Testis (tissue), 2 donors: ENCODE results near the gene GSN.

ENCODE experiments used
- CTCF ChIP-seq, 3 experiments: fragments of 450-650 bp in 2 of 3; fragments of 200-600 bp in 1 of 3; sonication (generic) in 1 of 3; IDR thresholded peaks; one replicate each; pipeline ENCODE4 v1.5.1; 2016 to 2019; ENCODE audit warnings: antibody characterized with exemption in 3 of 3, mild to moderate bottlenecking in 2 of 3, moderate library complexity in 1 of 3
- POLR2A ChIP-seq: fragments of 450-650 bp; IDR thresholded peaks from one replicate; pipeline ENCODE4 v1.6.1; 2017; ENCODE audit warnings: antibody characterized with exemption, mild to moderate bottlenecking, moderate library complexity

DNA sequence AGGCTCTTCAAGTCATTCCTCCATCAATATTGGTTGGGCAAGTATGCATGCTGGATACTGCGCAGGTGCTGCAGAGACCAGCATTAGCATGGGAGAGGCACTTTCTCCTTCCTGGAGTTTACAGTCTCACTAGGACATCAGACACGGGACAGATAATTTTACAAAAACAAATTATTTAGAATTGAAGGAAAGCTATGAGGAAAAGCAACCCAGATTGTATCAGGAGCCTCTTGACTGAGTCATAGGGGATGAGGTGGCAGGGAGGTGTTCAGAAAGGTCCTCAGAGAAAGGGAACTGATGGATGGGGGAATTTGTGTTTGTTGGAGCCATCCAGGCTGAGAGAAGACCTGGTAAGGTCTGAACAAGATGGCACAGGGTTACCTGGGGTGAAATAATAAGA is 41.8 kb upstream of the GSN start:
- TF ChIP-seq CTCF (IDR thresholded peaks at IDR 0.05) = no peak
- no peak for TF ChIP-seq POLR2A
